Stimulated activated CD8-positive, alpha-beta memory T cell treated with anti-CD3 and anti-CD28 coated beads, Interleukin-12 subunit alpha, Interleukin-12 subunit beta, amount 100 ng/mL, for 1 hour (primary cell): Measurements from ENCODE around the gene SFXN5.

Source experiments
- DNase-seq: peaks from one replicate; pipeline ENCODE4 v3.0.0-alpha.2; 2020; ENCODE audit warnings: low read depth

SFXN5 gene

GRCh38 chr2:72897785-72898584 is 173.5 kb downstream of the SFXN5 start:
- no peak for DNase-seq

GRCh38 chr2:72896446-72896845 is 175.1 kb downstream of the SFXN5 start:
- DNase-seq, result no peak

DNA sequence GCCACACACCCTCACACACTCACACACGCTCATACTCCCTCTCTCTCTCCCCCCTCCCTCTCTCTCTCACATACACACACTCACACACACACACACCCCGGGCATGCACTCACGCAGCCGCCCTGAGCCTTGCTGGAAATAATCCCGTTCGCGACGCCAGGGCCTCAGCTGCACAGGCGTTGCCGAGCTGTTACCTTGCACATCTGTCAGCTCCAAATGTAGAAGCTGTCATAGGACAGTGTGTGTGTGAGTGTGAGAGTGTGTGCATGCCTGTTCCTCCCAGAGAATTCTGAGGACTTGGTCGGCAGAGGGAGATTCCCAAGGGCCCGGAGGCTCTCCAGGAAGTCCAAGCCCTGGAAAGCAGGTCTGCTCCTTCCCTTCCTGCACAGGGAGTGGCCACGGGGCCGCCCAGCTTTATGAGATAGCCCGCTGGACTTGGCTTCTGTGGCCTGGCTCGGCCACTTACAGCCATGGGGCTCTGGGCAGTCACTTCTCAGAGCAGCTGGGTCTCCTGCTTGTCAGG is 175.7 kb downstream of the SFXN5 start:
- DNase-seq, result no peak

- no peak for DNase-seq
These were observed 176.4 kb downstream of the SFXN5 start for GRCh38 chr2:72895154-72895553.

DNA sequence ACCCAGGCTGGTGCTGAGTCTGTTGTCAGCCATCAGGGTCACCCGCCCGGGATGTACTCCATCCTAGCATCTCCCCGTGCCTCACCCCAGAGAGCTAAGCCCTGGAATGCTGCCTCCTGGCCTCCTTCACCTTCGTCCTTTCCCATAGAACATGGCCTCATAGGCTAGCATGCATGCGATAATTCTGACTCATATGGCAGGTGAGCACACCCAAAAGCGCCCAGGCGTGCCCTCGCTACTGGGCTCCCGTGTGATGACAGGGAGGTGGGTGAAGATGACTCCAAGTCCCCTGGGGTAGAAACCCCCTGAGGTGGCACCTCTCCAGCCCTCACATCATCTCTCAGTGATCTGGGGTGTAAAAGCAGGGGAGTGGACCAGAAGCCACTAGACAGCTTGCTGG is 177.0 kb downstream of the SFXN5 start:
- no peak for DNase-seq

GRCh38 chr2:72893594-72894319 is 177.8 kb downstream of the SFXN5 start:
- no peak for DNase-seq

GRCh38 chr2:72892506-72893173 is 178.9 kb downstream of the SFXN5 start:
- no peak for DNase-seq
